ENCODE data around the gene MIAT. TPM values are rescaled to one million over a fixed set of nuclear protein-coding genes. Genes with fewer than 3 reads are reported as not detected.
"Not testable (repeated sequence)": the region's sequence is repeated elsewhere in the genome, so short reads cannot be mapped to it uniquely, and the experiment has no call there.

The MIAT gene
- 0.24 TPM for polyA plus RNA-seq (2013, experiment 1 of 2; ENCODE audit: insufficient read length)
- polyA plus RNA-seq (2013, experiment 2 of 2; ENCODE audit: insufficient read length) = 0.51 TPM

- DNase-seq = no peak
Measured at GRCh38 chr22:26656891-26657851, at the start of gene MIAT. Gene MIAT (plus strand): TSS chr22:26657588.

- no peak for DNase-seq
Measured at GRCh38 chr22:26608129-26608528, 49.3 kb upstream of the MIAT start.

DNA sequence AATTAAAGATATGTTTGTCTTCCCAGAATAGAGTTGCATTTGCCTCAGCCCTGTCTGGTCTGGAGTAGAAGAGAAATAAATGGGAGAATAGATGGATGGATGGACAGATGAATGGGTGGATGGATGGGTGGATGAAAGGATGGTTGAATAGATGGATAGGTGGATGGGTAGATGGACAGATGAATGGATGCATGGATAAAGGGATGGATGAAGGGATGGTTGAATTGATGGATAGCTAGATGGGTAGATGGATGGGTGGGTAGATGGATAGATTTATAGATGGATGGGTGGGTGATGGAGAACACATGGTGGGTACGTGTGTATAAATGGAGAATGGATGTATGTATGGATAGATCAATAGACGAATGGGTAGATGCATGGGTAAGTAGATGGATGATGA, 48.1 kb upstream of the MIAT start:
- DNase-seq = no peak

- peak; percentile 92 for DNase-seq
Measured at GRCh38 chr22:26610072-26610958, 47.1 kb upstream of the MIAT start.

DNA sequence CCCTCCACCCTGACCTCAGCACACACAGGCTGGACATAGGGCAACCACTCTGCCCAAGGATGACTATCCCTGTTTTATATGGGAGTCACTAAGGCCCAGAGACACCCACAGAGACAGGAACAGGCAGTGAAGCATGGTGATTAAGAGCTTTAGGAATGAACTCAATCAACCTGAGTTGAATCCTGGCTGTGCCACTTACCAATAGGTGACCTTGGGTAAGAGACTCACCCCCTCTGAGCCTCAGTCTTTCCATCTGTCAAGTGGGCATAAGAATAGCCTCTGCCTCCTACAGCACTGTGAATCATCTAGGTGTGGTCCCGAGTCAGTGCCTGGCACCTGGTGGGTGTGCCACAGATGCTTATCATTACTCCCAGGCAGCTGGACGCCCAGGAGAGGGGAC, 46.4 kb upstream of the MIAT start:
- DNase-seq = no peak

- no peak for DNase-seq
Measured at GRCh38 chr22:26612652-26613051, 44.7 kb upstream of the MIAT start.

GRCh38 chr22:26613753-26614152, 43.6 kb upstream of the MIAT start:
- DNase-seq = not testable (repeated sequence)

- no peak for DNase-seq
Measured at GRCh38 chr22:26614322-26614721, 43.1 kb upstream of the MIAT start.

GRCh38 chr22:26615149-26615548, 42.2 kb upstream of the MIAT start:
- DNase-seq = no peak

DNA sequence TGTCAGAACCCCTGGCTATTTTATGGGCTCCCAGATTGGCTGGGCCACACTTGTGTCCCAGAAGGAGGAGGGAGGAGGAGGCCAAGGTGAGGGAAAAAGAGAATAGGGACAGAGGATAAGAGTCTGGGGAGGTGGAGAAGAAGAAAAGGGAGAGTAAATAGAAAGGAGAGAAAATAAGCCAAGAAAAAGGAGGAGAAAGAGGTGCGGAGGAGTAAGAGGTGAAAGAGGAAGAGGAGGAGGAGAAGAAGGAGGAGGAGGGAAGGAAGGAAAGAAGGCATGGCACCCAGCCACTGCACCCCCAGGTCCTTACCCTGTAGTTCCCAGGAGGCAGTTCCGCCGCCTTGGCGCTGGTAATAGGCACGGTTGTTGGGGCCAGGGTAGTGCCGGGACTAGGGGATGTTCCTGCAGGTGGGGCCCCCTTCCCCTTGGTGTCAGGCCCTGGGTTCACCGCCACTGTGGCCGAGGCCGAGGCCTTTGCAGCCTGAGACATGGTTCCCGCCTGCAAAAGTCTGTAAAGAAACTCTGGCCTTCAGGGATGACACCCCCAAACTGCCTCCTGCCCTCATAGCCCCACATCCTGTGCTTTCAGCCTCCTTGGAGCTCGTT, 41.5 kb upstream of the MIAT start:
- no peak for DNase-seq

GRCh38 chr22:26616650-26617049, 40.7 kb upstream of the MIAT start:
- DNase-seq = no peak

GRCh38 chr22:26617271-26618199, 39.9 kb upstream of the MIAT start, which contains the start of gene CRYBB1:
Gene CRYBB1 (minus strand): TSS chr22:26618027. CDS start chr22:26616319, 1,708 bp downstream.
- no peak for DNase-seq

DNA sequence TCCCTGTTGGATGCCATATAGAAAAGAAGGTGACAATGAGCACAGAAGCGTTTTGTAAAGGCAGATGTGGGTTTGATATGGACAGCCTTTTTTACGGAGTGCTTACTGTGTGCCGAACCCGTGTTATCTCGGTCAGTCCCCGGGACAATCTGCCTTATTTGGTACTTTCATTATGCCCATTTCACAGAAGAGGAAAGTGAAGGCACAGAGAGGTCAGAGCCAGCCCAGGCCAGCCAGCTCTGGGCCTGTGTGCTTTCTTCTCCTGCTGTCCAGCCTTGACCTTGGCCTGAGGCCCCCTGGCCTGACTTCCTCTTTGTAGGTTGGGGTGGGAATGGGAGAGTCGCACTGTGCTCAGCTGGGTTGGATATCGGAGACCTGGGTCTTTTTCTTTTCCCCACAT, 38.9 kb upstream of the MIAT start:
- DNase-seq = no peak

- DNase-seq = no peak
Measured at GRCh38 chr22:26619510-26619909, 37.9 kb upstream of the MIAT start.

- no peak for DNase-seq
Measured at GRCh38 chr22:26620197-26620596, 37.2 kb upstream of the MIAT start.

DNA sequence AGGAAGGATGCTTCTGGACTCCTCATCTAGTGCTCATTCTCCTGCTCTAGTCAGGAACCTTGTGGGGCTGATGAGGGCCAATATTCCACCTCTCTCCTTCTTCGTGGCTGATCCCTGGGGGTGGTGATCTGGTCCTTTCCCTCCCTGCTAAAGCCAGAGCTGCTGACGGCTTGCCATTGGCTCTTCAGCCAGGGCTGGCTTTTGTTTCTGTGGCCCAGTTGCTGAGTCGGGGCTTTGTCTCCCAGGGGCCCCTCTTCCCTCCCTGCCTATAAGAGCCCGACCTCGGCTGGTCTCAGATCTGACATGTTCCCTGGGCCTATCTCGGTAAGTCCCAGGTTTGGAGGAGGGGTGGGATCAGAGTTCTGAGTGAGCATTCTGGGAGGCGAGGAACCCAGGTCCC, 35.7 kb upstream of the MIAT start, which contains the start of gene CRYBA4:
Gene CRYBA4 (plus strand): TSS at position 301 of the 400 bp plus-strand sequence. CDS start 634 bp downstream, outside the sequence.
- DNase-seq = no peak

DNA sequence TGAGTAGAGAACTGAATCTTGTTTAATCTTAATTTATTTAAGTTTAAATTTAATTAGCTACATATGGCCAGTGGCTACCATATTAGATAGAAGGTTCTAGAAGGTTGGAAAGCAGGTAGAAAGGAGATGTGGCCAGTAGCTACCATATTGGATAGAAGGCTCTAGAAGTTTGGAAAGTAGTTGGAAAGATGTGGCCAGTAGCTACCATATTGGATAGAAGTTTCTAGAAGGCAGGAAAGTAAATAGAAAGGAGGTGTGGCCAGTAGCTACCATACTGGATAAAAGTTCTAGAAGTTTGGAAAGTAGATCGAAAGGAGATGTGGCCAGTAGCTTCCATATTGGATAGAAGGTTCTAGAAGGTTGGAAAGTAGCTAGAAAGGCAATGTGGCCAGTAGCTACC, 33.4 kb upstream of the MIAT start:
- no peak for DNase-seq

- no peak for DNase-seq
Measured at GRCh38 chr22:26624803-26625202, 32.6 kb upstream of the MIAT start.

DNA sequence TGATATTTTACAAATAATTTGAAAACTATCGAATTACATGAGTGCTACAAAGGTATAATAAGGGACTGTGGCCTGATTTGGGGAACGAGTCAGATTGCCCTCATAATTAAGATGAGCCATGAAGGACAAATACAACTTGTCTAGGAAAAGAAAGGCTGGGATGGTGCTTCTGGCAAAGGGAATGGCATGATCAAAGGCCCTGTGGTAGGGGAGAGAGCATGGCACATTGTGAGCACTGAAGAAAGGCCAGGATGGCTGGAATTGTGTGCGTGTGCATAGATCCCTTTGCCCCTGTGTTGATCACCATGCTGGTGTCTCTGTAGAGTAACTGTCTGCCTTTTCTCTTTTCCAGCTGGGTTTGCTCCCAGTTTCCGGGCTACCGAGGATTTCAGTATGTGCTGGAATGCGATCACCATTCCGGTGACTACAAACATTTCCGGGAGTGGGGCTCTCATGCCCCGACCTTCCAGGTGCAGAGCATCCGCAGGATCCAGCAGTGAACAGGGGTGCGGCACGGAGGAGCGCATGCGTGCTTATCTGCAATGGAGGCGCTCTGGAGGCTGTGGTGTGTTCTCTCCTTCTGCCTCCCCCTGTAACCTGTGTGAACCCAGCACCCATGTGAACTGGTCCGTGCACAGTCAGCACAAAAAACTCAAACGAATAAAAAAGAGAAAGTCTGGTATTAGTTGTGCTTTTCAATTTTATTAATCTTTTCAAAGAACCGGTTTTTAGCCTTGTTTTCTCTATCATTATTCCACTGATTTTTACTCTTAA, 27.2 kb upstream of the MIAT start:
- DNase-seq = no peak

DNA sequence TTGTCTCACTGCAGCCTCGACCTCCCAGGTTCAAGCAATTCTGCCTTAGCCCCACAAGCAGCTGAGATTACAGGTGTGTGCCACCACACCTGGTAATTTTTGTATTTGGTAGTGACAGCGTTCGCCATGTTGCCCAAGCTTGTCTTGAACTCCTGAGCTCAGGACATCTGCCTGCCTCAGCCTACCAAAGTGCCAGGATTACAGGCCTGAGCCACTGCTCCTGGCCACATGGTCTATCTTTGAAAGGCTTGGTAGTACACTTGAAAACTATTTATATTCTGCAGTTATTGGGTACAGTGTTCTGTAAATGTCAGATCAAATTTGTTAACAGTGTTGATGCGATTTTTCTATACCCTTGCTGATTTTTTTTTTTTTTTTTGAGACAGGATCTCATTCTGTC, 26.1 kb upstream of the MIAT start:
- no peak for DNase-seq
